Fibroblast of lung (primary cell): ENCODE measurements around the gene FAM180A.
"Not testable (repeated sequence)": the region's sequence is repeated elsewhere in the genome, so short reads cannot be mapped to it uniquely, and the experiment has no call there.

Experiments used
- EZH2 ChIP-seq: IDR thresholded peaks from 2 replicates; pipeline ENCODE4 v1.5.1; 2012; ENCODE audit warnings: low read length, control low read depth, mild to moderate bottlenecking; ENCODE audit errors: missing control alignments
- TF ChIP-seq, protein P1 (sequence below), 2 donors: IDR thresholded peaks in 1 of 2; conservative IDR thresholded peaks in 1 of 2; 1 replicate in 1 of 2; 2 replicates in 1 of 2; pipeline ENCODE4 v1.5.1; 2011 to 2012; ENCODE audit warnings: low read length in 2 of 2, control low read depth in 1 of 2, inconsistent platforms in 1 of 2, low read depth in 1 of 2, mild to moderate bottlenecking in 1 of 2

DNA sequence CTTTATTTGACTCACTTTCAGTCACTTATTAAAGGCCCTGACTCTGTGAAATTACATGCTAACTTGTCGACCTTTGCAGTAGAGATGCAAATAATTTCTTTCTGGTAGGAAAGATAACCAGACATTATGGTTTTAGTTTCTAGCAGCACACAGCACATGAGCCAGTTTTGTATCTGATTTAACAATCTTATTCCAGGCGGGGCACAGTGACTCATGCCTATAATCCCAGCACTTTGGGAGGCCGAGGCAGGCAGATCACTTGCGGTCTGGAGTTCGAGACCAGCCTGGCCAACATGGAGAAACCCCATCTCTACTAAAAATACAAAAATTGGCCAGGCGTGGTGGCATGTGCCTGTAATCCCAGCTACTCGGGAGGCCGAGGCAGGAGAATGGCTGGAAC, 27.3 kb upstream of the FAM180A start:
- TF ChIP-seq, protein P1, sequence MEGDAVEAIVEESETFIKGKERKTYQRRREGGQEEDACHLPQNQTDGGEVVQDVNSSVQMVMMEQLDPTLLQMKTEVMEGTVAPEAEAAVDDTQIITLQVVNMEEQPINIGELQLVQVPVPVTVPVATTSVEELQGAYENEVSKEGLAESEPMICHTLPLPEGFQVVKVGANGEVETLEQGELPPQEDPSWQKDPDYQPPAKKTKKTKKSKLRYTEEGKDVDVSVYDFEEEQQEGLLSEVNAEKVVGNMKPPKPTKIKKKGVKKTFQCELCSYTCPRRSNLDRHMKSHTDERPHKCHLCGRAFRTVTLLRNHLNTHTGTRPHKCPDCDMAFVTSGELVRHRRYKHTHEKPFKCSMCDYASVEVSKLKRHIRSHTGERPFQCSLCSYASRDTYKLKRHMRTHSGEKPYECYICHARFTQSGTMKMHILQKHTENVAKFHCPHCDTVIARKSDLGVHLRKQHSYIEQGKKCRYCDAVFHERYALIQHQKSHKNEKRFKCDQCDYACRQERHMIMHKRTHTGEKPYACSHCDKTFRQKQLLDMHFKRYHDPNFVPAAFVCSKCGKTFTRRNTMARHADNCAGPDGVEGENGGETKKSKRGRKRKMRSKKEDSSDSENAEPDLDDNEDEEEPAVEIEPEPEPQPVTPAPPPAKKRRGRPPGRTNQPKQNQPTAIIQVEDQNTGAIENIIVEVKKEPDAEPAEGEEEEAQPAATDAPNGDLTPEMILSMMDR (conservative IDR thresholded peaks at IDR 0.05 in 1 of 2, IDR thresholded peaks at IDR 0.05 in 1 of 2; ENCODE audit: low read depth in 1 of 2, low read length in 2 of 2): not testable (repeated sequence)
- not testable (repeated sequence) for TF ChIP-seq EZH2
